IPS DF 4.7 (cell line): Measurements from ENCODE around the gene MAST3.

Experiments used
- DNase-seq: peaks from one replicate; pipeline ENCODE4 v3.0.0-alpha.2; 2013; ENCODE audit warnings: low spot score; ENCODE audit errors: extremely low read depth

The MAST3 gene

GRCh38 chr19:18110609-18111232 is 13.1 kb downstream of the MAST3 start:
- no peak for DNase-seq

- no peak for DNase-seq
These were observed 15.5 kb downstream of the MAST3 start for GRCh38 chr19:18112989-18113478.

- no peak for DNase-seq
These were observed 16.2 kb downstream of the MAST3 start for GRCh38 chr19:18113827-18114226.

GRCh38 chr19:18114483-18114882 is 16.9 kb downstream of the MAST3 start:
- DNase-seq, result no peak

- no peak for DNase-seq
These were observed 19.8 kb downstream of the MAST3 start for GRCh38 chr19:18117364-18117691.

GRCh38 chr19:18117692-18118378 is 20.3 kb downstream of the MAST3 start:
- DNase-seq, result no peak

GRCh38 chr19:18118420-18119012 is 20.9 kb downstream of the MAST3 start:
- no peak for DNase-seq

- DNase-seq, result no peak
These were observed 21.6 kb downstream of the MAST3 start for GRCh38 chr19:18119013-18119716.

- no peak for DNase-seq
These were observed 22.1 kb downstream of the MAST3 start for GRCh38 chr19:18119717-18120105.

GRCh38 chr19:18120127-18120526 is 22.5 kb downstream of the MAST3 start:
- DNase-seq, result no peak

- no peak for DNase-seq
These were observed 23.6 kb downstream of the MAST3 start for GRCh38 chr19:18121166-18121565.

- no peak for DNase-seq
These were observed 24.8 kb downstream of the MAST3 start for GRCh38 chr19:18122424-18122823.

GRCh38 chr19:18122860-18123795 is 25.6 kb downstream of the MAST3 start:
- no peak for DNase-seq

GRCh38 chr19:18123819-18124218 is 26.2 kb downstream of the MAST3 start:
- DNase-seq, result no peak

- DNase-seq, result no peak
These were observed 28.5 kb downstream of the MAST3 start for GRCh38 chr19:18126097-18126496.

GRCh38 chr19:18128044-18128443 is 30.5 kb downstream of the MAST3 start:
- DNase-seq, result no peak

- no peak for DNase-seq
These were observed 31.2 kb downstream of the MAST3 start for GRCh38 chr19:18128805-18129204.

- DNase-seq, result no peak
These were observed 33.1 kb downstream of the MAST3 start for GRCh38 chr19:18130523-18131242.

GRCh38 chr19:18131841-18132596 is 34.4 kb downstream of the MAST3 start:
- DNase-seq, result no peak
